ENCODE measurements around the gene H19.

DNA sequence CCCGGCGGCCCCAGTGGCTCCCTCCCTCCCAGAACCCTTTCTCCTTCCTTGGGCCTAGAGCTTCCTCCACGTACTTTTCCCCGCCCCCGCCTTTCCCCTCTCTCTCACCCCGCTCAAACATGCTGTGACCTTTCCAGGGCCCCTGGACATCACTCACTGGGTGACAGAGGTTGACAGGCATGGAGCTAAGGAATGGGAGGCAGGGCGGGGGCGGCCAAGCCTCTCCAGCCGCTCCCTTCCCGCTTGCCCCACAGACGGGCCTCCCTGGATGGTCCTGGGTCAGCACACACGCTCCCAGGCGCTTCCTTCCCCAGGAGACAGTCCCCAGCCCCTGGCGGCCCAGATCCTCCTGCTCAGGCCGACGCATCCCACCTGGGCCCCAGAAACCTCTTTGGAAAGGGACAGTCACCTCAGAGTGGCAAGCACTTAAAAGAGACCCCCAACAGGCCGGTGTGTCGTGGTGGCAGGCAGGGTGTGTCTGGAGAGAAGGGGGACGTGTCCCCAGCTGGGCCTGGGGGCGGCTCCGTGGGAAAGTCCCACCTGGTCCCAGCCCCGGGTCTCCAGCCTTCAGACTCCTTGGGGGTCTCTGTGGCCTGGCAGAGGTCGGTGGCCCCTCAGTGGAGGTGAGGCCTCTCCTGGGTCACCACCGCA, 8.8 kb downstream of the H19 start:
- no peak for TF ChIP-seq GATA2 (IDR thresholded peaks at IDR 0.05; ENCODE audit: low read depth, low read length)
- TF ChIP-seq GATA3 (IDR thresholded peaks at IDR 0.05; ENCODE audit: low read depth, low read length): no peak

Data from SH-SY5Y (cell line).